ENCODE measurements around the gene REXO1.
"Not testable (repeated sequence)": the region's sequence is repeated elsewhere in the genome, so short reads cannot be mapped to it uniquely, and the experiment has no call there.

The REXO1 gene

GRCh38 chr19:1799695-1800342 lies 48.5 kb downstream of the REXO1 start:
- FAIRE-seq (no peak), DNase-seq (ENCODE audit: low spot score) (no peak)

GRCh38 chr19:1797313-1797712 lies 51.0 kb downstream of the REXO1 start:
- DNase-seq (ENCODE audit: low spot score); FAIRE-seq: not testable (repeated sequence)

- no peak for DNase-seq (ENCODE audit: low spot score)
- FAIRE-seq: no peak
These were observed 51.7 kb downstream of the REXO1 start for GRCh38 chr19:1796395-1797142.

- DNase-seq (ENCODE audit: low spot score) (no peak), FAIRE-seq (no peak)
These were observed 53.7 kb downstream of the REXO1 start for GRCh38 chr19:1794424-1795172.

GRCh38 chr19:1791879-1792278 lies 56.4 kb downstream of the REXO1 start:
- FAIRE-seq: no peak

GRCh38 chr19:1790054-1790792 lies 58.1 kb downstream of the REXO1 start:
- no peak for DNase-seq (ENCODE audit: low spot score)
- FAIRE-seq: no peak

More at GRCh38 chr19:1791879-1792278, 56.4 kb downstream of the REXO1 start:
- DNase-seq (ENCODE audit: low spot score): no peak

GRCh38 chr19:1789261-1790041 lies 58.8 kb downstream of the REXO1 start:
- DNase-seq (ENCODE audit: low spot score) (no peak), FAIRE-seq (no peak)

GRCh38 chr19:1787116-1787515 lies 61.2 kb downstream of the REXO1 start:
- FAIRE-seq: no peak
- DNase-seq (ENCODE audit: low spot score): no peak

- FAIRE-seq (no peak), DNase-seq (ENCODE audit: low spot score) (no peak)
These were observed 61.6 kb downstream of the REXO1 start for GRCh38 chr19:1786668-1787067.

- no peak for DNase-seq (ENCODE audit: low spot score)
- no peak for FAIRE-seq
These were observed 63.0 kb downstream of the REXO1 start for GRCh38 chr19:1785310-1785709.

GRCh38 chr19:1783874-1784273 lies 64.4 kb downstream of the REXO1 start:
- no peak for FAIRE-seq
- DNase-seq (ENCODE audit: low spot score): no peak

GRCh38 chr19:1783354-1783753 lies 64.9 kb downstream of the REXO1 start:
- no peak for FAIRE-seq

GRCh38 chr19:1782521-1782920 lies 65.8 kb downstream of the REXO1 start:
- FAIRE-seq: no peak
- DNase-seq (ENCODE audit: low spot score): no peak

More at GRCh38 chr19:1783354-1783753, 64.9 kb downstream of the REXO1 start:
- no peak for DNase-seq (ENCODE audit: low spot score)

GRCh38 chr19:1780272-1780958 lies 67.9 kb downstream of the REXO1 start:
- DNase-seq (ENCODE audit: low spot score) (no peak), FAIRE-seq (no peak)

- DNase-seq (ENCODE audit: low spot score) (no peak), FAIRE-seq (no peak)
These were observed 68.7 kb downstream of the REXO1 start for GRCh38 chr19:1779574-1779973.

- no peak for DNase-seq (ENCODE audit: low spot score)
- no peak for FAIRE-seq
These were observed 71.1 kb downstream of the REXO1 start for GRCh38 chr19:1777149-1777548.

- DNase-seq (ENCODE audit: low spot score): no peak
- no peak for FAIRE-seq
These were observed 71.6 kb downstream of the REXO1 start for GRCh38 chr19:1776606-1777147.

- FAIRE-seq: no peak
These were observed 72.2 kb downstream of the REXO1 start for GRCh38 chr19:1775951-1776605.

More at GRCh38 chr19:1775951-1776605, 72.2 kb downstream of the REXO1 start:
- no peak for DNase-seq (ENCODE audit: low spot score)
